Activated CD4-positive, alpha-beta T cell treated with anti-CD3 and anti-CD28 coated beads, Interleukin-2, Interleukin-4, amounts not matched to agents 100 ng/mL and 50 ng/mL, durations not matched to agents 16 hours and 8 hours (primary cell): ENCODE data around the gene CEP250.
"Not testable (repeated sequence)": the region's sequence is repeated elsewhere in the genome, so short reads cannot be mapped to it uniquely, and the experiment has no call there.

Experiments
- DNase-seq: peaks from one replicate; pipeline ENCODE4 v3.0.0-alpha.2; 2020; ENCODE audit warnings: low spot score

The CEP250 gene

GRCh38 chr20:35454881-35455609 is at the start of gene CEP250:
Gene CEP250 (plus strand): TSS chr20:35455598. CDS start chr20:35462368, 6,770 bp downstream.
- DNase-seq: peak; percentile 95

GRCh38 chr20:35405775-35406174 is 49.6 kb upstream of the CEP250 start:
- no peak for DNase-seq

GRCh38 chr20:35408270-35408669 is 47.1 kb upstream of the CEP250 start:
- no peak for DNase-seq

GRCh38 chr20:35409542-35409941 is 45.9 kb upstream of the CEP250 start:
- no peak for DNase-seq

- no peak for DNase-seq
These were observed 44.8 kb upstream of the CEP250 start for GRCh38 chr20:35410613-35411012.

- DNase-seq: no peak
These were observed 34.1 kb upstream of the CEP250 start for GRCh38 chr20:35421322-35421721.

GRCh38 chr20:35431621-35432429 is 23.6 kb upstream of the CEP250 start:
- DNase-seq: no peak

GRCh38 chr20:35432430-35432735 is 23.0 kb upstream of the CEP250 start:
- no peak for DNase-seq

GRCh38 chr20:35433337-35433736 is 22.1 kb upstream of the CEP250 start:
- no peak for DNase-seq

GRCh38 chr20:35434085-35435005 is 21.1 kb upstream of the CEP250 start:
- DNase-seq: no peak

- no peak for DNase-seq
These were observed 19.2 kb upstream of the CEP250 start for GRCh38 chr20:35436177-35436573.

GRCh38 chr20:35437599-35437998 is 17.8 kb upstream of the CEP250 start:
- no peak for DNase-seq

- no peak for DNase-seq
These were observed 12.4 kb upstream of the CEP250 start for GRCh38 chr20:35443003-35443402.

- no peak for DNase-seq
These were observed 11.2 kb upstream of the CEP250 start for GRCh38 chr20:35444226-35444625.

GRCh38 chr20:35446356-35447078 is 8.9 kb upstream of the CEP250 start:
- DNase-seq: no peak

GRCh38 chr20:35447082-35447789 is 8.2 kb upstream of the CEP250 start:
- DNase-seq: peak; percentile 94

GRCh38 chr20:35448788-35449373 is 6.5 kb upstream of the CEP250 start:
- no peak for DNase-seq

- not testable (repeated sequence) for DNase-seq
These were observed 5.5 kb upstream of the CEP250 start for GRCh38 chr20:35449855-35450254.

GRCh38 chr20:35451295-35451694 is 4.1 kb upstream of the CEP250 start:
- no peak for DNase-seq

- no peak for DNase-seq
These were observed 1.8 kb upstream of the CEP250 start for GRCh38 chr20:35453647-35454046.

GRCh38 chr20:35456700-35457099 is 1.3 kb downstream of the CEP250 start:
- not testable (repeated sequence) for DNase-seq
